Peyer's patch (tissue), 4 donors: ENCODE results near the gene HNRNPLL. TPM values are rescaled to one million over a fixed set of nuclear protein-coding genes. Genes with fewer than 3 reads are reported as not detected.
A peak's percentile ranks its signal among the peaks of the same experiment; 100 is the strongest.

Source experiments
- DNase-seq, 3 donors: peaks; one replicate each; pipeline ENCODE4 v3.0.0-alpha.2; 2017 to 2019
- H3K27ac ChIP-seq, 4 donors: fragments of 200-600 bp; sonication (generic); one replicate each; pipeline ENCODE4 v1.5.1; 2016 to 2019
- H3K27me3 ChIP-seq, 2 donors: fragments of 200-600 bp; sonication (generic); one replicate each; pipeline ENCODE4 v1.5.1; 2019
- H3K36me3 ChIP-seq, 3 donors: fragments of 200-600 bp; sonication (generic); one replicate each; pipeline ENCODE4 v1.5.1; 2016 to 2019
- H3K4me1 ChIP-seq, 4 donors: fragments of 200-600 bp; sonication (generic); one replicate each; pipeline ENCODE4 v1.5.1; 2016 to 2019
- H3K4me3 ChIP-seq, 4 donors: fragments of 200-600 bp; sonication (generic); 1 replicate in 3 of 4; 2 replicates in 1 of 4; pipeline ENCODE4 v1.5.1; 2016 to 2019; ENCODE audit warnings: mild to moderate bottlenecking in 1 of 4
- H3K9me3 ChIP-seq, 4 donors: fragments of 200-600 bp; sonication (generic); one replicate each; pipeline ENCODE4 v1.5.1; 2016 to 2019; ENCODE audit warnings: mild to moderate bottlenecking in 1 of 4
- CTCF ChIP-seq, 6 experiments: fragments of 450-650 bp in 4 of 6; fragments of 200-600 bp in 2 of 6; sonication (generic) in 1 of 6; IDR thresholded peaks; one replicate each; pipeline ENCODE4 v1.5.1; 2017 to 2019; ENCODE audit warnings: antibody characterized with exemption in 6 of 6, mild to moderate bottlenecking in 3 of 6, moderate library complexity in 1 of 6
- POLR2A ChIP-seq, 2 donors: fragments of 450-650 bp; IDR thresholded peaks; one replicate each; pipeline ENCODE4 v1.5.1; 2017; ENCODE audit warnings: antibody characterized with exemption in 2 of 2, mild to moderate bottlenecking in 2 of 2, moderate library complexity in 2 of 2
- total RNA-seq, 4 donors: library from RNA; depleted of rRNA; stranded (reverse); fragments of >200 nt; gene quantifications; one replicate each; pipeline ENCODE4 v1.1.0, GENCODE V29; 2016

The HNRNPLL gene
- total RNA-seq, 4 donors from 2014 or later = 33.3 to 70.1 (median 48.0) TPM

GRCh38 chr2:38515155-38516074 lies 87.3 kb downstream of the HNRNPLL start:
- TF ChIP-seq POLR2A (IDR thresholded peaks at IDR 0.05) (no peak), CTCF (IDR thresholded peaks at IDR 0.05) (no peak)
- H3K4me1 ChIP-seq = no peaks in the 10 kb centered on the region

GRCh38 chr2:38514603-38515154 lies 88.0 kb downstream of the HNRNPLL start:
- Histone ChIP-seq H3K27me3 (no peaks in the 10 kb centered on the region), H3K4me3 (no peak overlapping the region), H3K27ac (peak overlapping the region in 1 of 4 donors; percentile 75), H3K9me3 (no peaks in the 10 kb centered on the region), H3K4me1 (no peaks in the 10 kb centered on the region), H3K36me3 (no peaks in the 10 kb centered on the region)
- TF ChIP-seq CTCF (IDR thresholded peaks at IDR 0.05) = no peak
- no peak for TF ChIP-seq POLR2A (IDR thresholded peaks at IDR 0.05)
- no peak for DNase-seq

More at GRCh38 chr2:38515155-38516074, 87.3 kb downstream of the HNRNPLL start:
- no peak for DNase-seq
- Histone ChIP-seq H3K27ac (peak overlapping the region in 2 of 4 donors; percentile 53 to 75), H3K9me3 (no peaks in the 10 kb centered on the region), H3K27me3 (no peaks in the 10 kb centered on the region), H3K4me3 (peak overlapping the region in 1 of 4 donors; percentile 15), H3K36me3 (no peaks in the 10 kb centered on the region)

GRCh38 chr2:38512211-38512610 lies 90.5 kb downstream of the HNRNPLL start:
- H3K27ac ChIP-seq = no peak overlapping the region
- H3K9me3 ChIP-seq = no peaks in the 10 kb centered on the region
- no peaks in the 10 kb centered on the region for H3K36me3 ChIP-seq

More at GRCh38 chr2:38512211-38512610, 90.5 kb downstream of the HNRNPLL start:
- Histone ChIP-seq H3K27me3 (no peaks in the 10 kb centered on the region), H3K4me3 (no peak overlapping the region), H3K4me1 (no peaks in the 10 kb centered on the region)
- TF ChIP-seq CTCF (IDR thresholded peaks at IDR 0.05) = no peak
- TF ChIP-seq POLR2A (IDR thresholded peaks at IDR 0.05) = no peak
- DNase-seq = no peak

Other genes starting within 250 kb of the HNRNPLL start
- 100 to 1,000 TPM in 3 of 4 donors, 10 to 100 TPM in 1; 87.9 to 170 (median 132) TPM for gene ATL2, start 225.7 kb downstream of the HNRNPLL start, total RNA-seq
- 100 to 1,000 TPM in 1 of 4 donors, 10 to 100 TPM in 3; 68.1 to 118 (median 86.0) TPM for gene GALM, start 63.2 kb upstream of the HNRNPLL start, total RNA-seq
- 100 to 1,000 TPM in 3 of 4 donors, 10 to 100 TPM in 1; 93.3 to 295 (median 139) TPM for gene SRSF7, start 148.4 kb upstream of the HNRNPLL start, total RNA-seq
- 10 to 100 TPM in 1 of 4 donors, 1 to 10 TPM in 3; 3.9 to 12.4 (median 6.8) TPM for gene GEMIN6, start 175.3 kb upstream of the HNRNPLL start, total RNA-seq